Muscle layer of duodenum (tissue), 2 donors: ENCODE measurements around the gene LRP11.

Source experiments
- H3K27ac ChIP-seq: one replicate; pipeline ENCODE4 v1.7.0; 2013; ENCODE audit warnings: mild to moderate bottlenecking, low read length
- H3K27me3 ChIP-seq: one replicate; pipeline ENCODE4 v1.7.0; 2013; ENCODE audit warnings: low read depth, mild to moderate bottlenecking, control low read depth, low read length
- H3K36me3 ChIP-seq, 2 donors: one replicate each; pipeline ENCODE4 v1.7.0; 2013; ENCODE audit warnings: low read length in 2 of 2, control low read depth in 1 of 2, mild to moderate bottlenecking in 1 of 2; ENCODE audit not compliant: insufficient read depth in 2 of 2, control insufficient read depth in 1 of 2
- H3K4me1 ChIP-seq, 2 donors: one replicate each; pipeline ENCODE4 v1.7.0; 2013; ENCODE audit warnings: low read length in 2 of 2, mild to moderate bottlenecking in 2 of 2, control low read depth in 1 of 2, moderate library complexity in 1 of 2; ENCODE audit not compliant: insufficient read depth in 2 of 2, control insufficient read depth in 1 of 2
- H3K4me3 ChIP-seq, 2 donors: one replicate each; pipeline ENCODE4 v1.7.0; 2013; ENCODE audit warnings: low read length in 2 of 2, low read depth in 1 of 2, mild to moderate bottlenecking in 1 of 2
- H3K9me3 ChIP-seq, 2 donors: one replicate each; pipeline ENCODE4 v1.7.0; 2013; ENCODE audit warnings: low read length in 2 of 2, control low read depth in 1 of 2, mild to moderate bottlenecking in 1 of 2; ENCODE audit not compliant: control insufficient read depth in 1 of 2
- donor health status: healthy.

The LRP11 gene

GRCh38 chr6:149884617-149885016, 20.5 kb upstream of the LRP11 start:
- no peaks in the 10 kb centered on the region for H3K9me3 ChIP-seq
- no peak overlapping the region for H3K27ac ChIP-seq
- no peaks in the 10 kb centered on the region for H3K36me3 ChIP-seq
- no peaks in the 10 kb centered on the region for H3K27me3 ChIP-seq
- H3K4me1 ChIP-seq = no peaks in the 10 kb centered on the region
- no peak overlapping the region for H3K4me3 ChIP-seq

- Histone ChIP-seq H3K27me3 (no peaks in the 10 kb centered on the region), H3K4me3 (no peak overlapping the region), H3K4me1 (no peaks in the 10 kb centered on the region), H3K27ac (no peak overlapping the region), H3K9me3 (no peaks in the 10 kb centered on the region), H3K36me3 (no peaks in the 10 kb centered on the region)
Measured at GRCh38 chr6:149884215-149884614, 20.1 kb upstream of the LRP11 start.

GRCh38 chr6:149881860-149882259, 17.7 kb upstream of the LRP11 start:
- no peak overlapping the region for H3K4me3 ChIP-seq
- H3K27me3 ChIP-seq = no peaks in the 10 kb centered on the region
- no peaks in the 10 kb centered on the region for H3K4me1 ChIP-seq
- no peak overlapping the region for H3K27ac ChIP-seq
- no peaks in the 10 kb centered on the region for H3K9me3 ChIP-seq
- H3K36me3 ChIP-seq = no peaks in the 10 kb centered on the region

- H3K4me1 ChIP-seq = no peaks in the 10 kb centered on the region
- no peaks in the 10 kb centered on the region for H3K9me3 ChIP-seq
- no peaks in the 10 kb centered on the region for H3K36me3 ChIP-seq
Measured at GRCh38 chr6:149881066-149881766, 17.1 kb upstream of the LRP11 start.

GRCh38 chr6:149877659-149878058, 13.5 kb upstream of the LRP11 start:
- Histone ChIP-seq H3K4me3 (no peak overlapping the region), H3K36me3 (no peaks in the 10 kb centered on the region), H3K4me1 (no peaks in the 10 kb centered on the region), H3K27me3 (no peaks in the 10 kb centered on the region), H3K9me3 (no peaks in the 10 kb centered on the region), H3K27ac (no peak overlapping the region)

More at GRCh38 chr6:149881066-149881766, 17.1 kb upstream of the LRP11 start:
- no peak overlapping the region for H3K4me3 ChIP-seq
- no peaks in the 10 kb centered on the region for H3K27me3 ChIP-seq
- no peak overlapping the region for H3K27ac ChIP-seq

GRCh38 chr6:149876241-149876933, 12.2 kb upstream of the LRP11 start:
- H3K27me3 ChIP-seq = no peaks in the 10 kb centered on the region
- no peak overlapping the region for H3K27ac ChIP-seq
- H3K4me3 ChIP-seq = no peak overlapping the region
- no peaks in the 10 kb centered on the region for H3K9me3 ChIP-seq
- no peaks in the 10 kb centered on the region for H3K4me1 ChIP-seq
- H3K36me3 ChIP-seq = no peaks in the 10 kb centered on the region

GRCh38 chr6:149872233-149872632, 8.1 kb upstream of the LRP11 start:
- Histone ChIP-seq H3K36me3 (no peaks in the 10 kb centered on the region), H3K4me1 (no peaks in the 10 kb centered on the region), H3K4me3 (no peak overlapping the region), H3K27me3 (no peaks in the 10 kb centered on the region), H3K27ac (no peak overlapping the region), H3K9me3 (no peaks in the 10 kb centered on the region)

GRCh38 chr6:149871182-149871581, 7.0 kb upstream of the LRP11 start:
- Histone ChIP-seq H3K9me3 (no peaks in the 10 kb centered on the region), H3K27ac (no peak overlapping the region), H3K4me1 (no peaks in the 10 kb centered on the region), H3K27me3 (no peaks in the 10 kb centered on the region), H3K36me3 (no peaks in the 10 kb centered on the region), H3K4me3 (no peak overlapping the region)

- H3K27me3 ChIP-seq = no peaks in the 10 kb centered on the region
- H3K4me3 ChIP-seq = no peak overlapping the region
- H3K27ac ChIP-seq = no peak overlapping the region
- H3K4me1 ChIP-seq = peaks cover 0 to 2% of the 10 kb centered on the region in 2 donors
- H3K36me3 ChIP-seq = no peaks in the 10 kb centered on the region
- no peaks in the 10 kb centered on the region for H3K9me3 ChIP-seq
Measured at GRCh38 chr6:149869275-149869892, 5.2 kb upstream of the LRP11 start.

- no peak overlapping the region for H3K27ac ChIP-seq
- peaks cover 0 to 4% of the 10 kb centered on the region in 2 donors for H3K4me1 ChIP-seq
- H3K36me3 ChIP-seq = no peaks in the 10 kb centered on the region
- no peaks in the 10 kb centered on the region for H3K9me3 ChIP-seq
- H3K27me3 ChIP-seq = no peaks in the 10 kb centered on the region
- H3K4me3 ChIP-seq = no peak overlapping the region
Measured at GRCh38 chr6:149867876-149868640, 3.9 kb upstream of the LRP11 start.
